GM10266 (cell line): ENCODE data around the gene PIK3R1.

Source experiments
- DNase-seq: peaks from one replicate; pipeline ENCODE4 v3.0.0; 2012; ENCODE audit errors: extremely low spot score
- TF ChIP-seq, protein P1 (sequence below): IDR thresholded peaks from 2 replicates; pipeline ENCODE4 v1.5.1; 2012; ENCODE audit warnings: mild to moderate bottlenecking, low read depth; ENCODE audit not compliant: control insufficient read depth, insufficient read depth; ENCODE audit errors: missing control alignments

PIK3R1 gene

DNA sequence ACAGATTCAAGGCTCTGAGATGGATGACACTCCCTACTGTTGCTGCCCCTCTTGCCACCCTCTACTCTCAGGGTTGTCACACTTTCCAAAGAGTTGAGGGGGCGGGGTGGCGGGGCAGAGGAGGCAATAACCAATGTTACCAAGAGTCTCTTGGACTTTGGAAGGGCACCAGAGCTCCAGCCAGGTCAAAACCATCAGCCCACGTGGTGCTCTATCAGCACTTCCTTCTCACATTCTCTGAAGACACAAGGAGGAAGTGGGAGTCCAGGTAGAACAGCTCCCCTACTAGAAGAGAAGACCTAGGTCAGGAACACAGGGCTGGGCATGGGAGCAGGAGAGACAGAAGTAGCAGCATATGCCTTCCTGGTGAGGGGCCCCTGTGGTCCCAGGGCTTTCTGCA lies 33.0 kb upstream of the PIK3R1 start:
- TF ChIP-seq, protein P1, sequence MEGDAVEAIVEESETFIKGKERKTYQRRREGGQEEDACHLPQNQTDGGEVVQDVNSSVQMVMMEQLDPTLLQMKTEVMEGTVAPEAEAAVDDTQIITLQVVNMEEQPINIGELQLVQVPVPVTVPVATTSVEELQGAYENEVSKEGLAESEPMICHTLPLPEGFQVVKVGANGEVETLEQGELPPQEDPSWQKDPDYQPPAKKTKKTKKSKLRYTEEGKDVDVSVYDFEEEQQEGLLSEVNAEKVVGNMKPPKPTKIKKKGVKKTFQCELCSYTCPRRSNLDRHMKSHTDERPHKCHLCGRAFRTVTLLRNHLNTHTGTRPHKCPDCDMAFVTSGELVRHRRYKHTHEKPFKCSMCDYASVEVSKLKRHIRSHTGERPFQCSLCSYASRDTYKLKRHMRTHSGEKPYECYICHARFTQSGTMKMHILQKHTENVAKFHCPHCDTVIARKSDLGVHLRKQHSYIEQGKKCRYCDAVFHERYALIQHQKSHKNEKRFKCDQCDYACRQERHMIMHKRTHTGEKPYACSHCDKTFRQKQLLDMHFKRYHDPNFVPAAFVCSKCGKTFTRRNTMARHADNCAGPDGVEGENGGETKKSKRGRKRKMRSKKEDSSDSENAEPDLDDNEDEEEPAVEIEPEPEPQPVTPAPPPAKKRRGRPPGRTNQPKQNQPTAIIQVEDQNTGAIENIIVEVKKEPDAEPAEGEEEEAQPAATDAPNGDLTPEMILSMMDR = no peak

GRCh38 chr5:68187268-68188055 lies 28.1 kb upstream of the PIK3R1 start:
- TF ChIP-seq, protein P1 = no peak
- peak; percentile 32 for DNase-seq

More for the DNA sequence above, 33.0 kb upstream of the PIK3R1 start:
- DNase-seq = no peak

GRCh38 chr5:68189171-68189570 lies 26.4 kb upstream of the PIK3R1 start:
- TF ChIP-seq, protein P1 = no peak
- no peak for DNase-seq

- TF ChIP-seq, protein P1 = no peak
Measured at GRCh38 chr5:68189613-68190012, 25.9 kb upstream of the PIK3R1 start.

DNA sequence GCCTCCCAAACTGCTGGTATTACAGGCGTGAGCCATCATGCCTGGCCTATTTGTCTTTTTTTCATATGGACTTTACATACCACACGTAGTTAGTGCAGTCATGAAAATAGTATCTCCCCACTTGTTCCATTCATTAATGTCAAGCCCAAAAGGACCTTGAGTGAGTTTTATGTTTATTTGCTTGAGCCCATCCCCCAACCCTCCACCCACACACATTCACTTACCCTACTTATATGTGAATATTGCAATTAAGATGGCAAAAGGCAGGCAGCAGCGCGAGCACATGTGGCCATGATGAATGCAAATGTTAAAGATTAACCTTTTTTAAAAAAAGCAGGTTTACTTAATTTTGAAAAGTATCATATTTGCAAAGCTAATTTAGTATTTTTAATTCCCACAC lies 24.9 kb upstream of the PIK3R1 start:
- no peak for DNase-seq
- TF ChIP-seq, protein P1 = no peak

More at GRCh38 chr5:68189613-68190012, 25.9 kb upstream of the PIK3R1 start:
- DNase-seq = no peak

DNA sequence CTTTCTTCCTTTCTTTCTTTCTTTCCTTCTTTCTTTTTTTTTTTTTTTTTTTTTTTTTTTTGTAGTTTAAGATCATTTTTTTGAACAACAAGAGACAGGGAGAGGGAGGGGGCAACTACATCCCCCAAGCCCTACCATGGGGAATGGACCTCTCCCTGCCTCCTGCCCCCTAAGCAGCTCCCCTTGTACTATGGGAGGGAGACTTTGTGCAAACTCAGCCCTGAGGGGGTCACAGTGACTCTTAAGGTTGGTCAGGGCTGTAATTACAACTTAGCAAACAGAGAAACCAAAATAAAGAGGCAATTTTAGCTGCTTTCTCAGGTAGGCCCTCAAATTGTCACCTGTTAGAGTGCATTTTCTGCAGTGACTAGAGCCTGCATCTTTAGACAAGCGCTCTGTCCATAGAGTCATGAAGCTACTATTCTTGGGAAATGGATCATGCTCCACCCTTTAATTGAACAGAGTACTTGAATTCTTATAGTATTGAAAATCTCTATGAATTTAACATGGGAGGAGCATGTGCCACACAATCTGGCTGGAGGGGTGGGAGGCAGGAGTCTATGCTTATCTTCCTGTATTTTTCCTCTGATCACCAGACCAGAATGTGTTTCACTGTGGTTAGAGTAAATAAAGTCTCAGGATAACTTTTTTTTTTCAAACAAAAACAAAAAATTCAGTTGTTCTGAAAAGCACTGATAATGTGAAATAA lies 24.3 kb upstream of the PIK3R1 start:
- no peak for DNase-seq
- TF ChIP-seq, protein P1 = no peak

DNA sequence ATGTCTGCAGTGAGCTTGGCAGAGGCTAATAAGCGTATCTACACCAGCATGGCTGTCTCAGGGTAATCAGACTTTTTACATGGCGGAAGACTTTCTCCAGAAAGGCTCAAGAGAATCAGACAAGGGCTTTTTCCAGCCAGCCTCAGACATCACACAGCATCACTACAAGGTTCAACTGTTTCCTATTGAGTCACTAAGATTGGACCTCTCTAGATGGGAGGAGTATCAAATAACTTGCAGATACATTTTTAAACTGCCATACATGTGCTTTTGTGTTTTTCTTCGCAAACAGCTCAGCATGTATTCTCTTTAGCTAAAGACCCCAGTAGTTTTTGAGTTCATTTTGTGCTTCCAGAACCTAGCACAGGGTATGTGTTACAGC lies 22.9 kb upstream of the PIK3R1 start:
- DNase-seq = no peak
- TF ChIP-seq, protein P1 = no peak
